ENCODE results near the gene KRT6A. TPM values are rescaled to one million over a fixed set of nuclear protein-coding genes. Genes with fewer than 3 reads are reported as not detected.
A peak's percentile ranks its signal among the peaks of the same experiment; 100 is the strongest.

KRT6A gene
- total RNA-seq, 4 donors from 2014 or later = 1,263 to 22,053 (median 17,717) TPM

- Histone ChIP-seq H3K4me3 (no peak overlapping the region), H3K9me3 (no peaks in the 10 kb centered on the region), H3K36me3 (peaks cover 0 to 37% (median 0%) of the 10 kb centered on the region in 3 donors), H3K27me3 (no peaks in the 10 kb centered on the region), H3K27ac (no peak overlapping the region), H3K4me1 (peaks cover 0 to 12% (median 0%) of the 10 kb centered on the region in 3 donors)
- intact Hi-C loops (cut with DNase I) = no loop called here
- no peak for TF ChIP-seq CTCF (IDR thresholded peaks at IDR 0.05)
- TF ChIP-seq POLR2A (IDR thresholded peaks at IDR 0.05) = no peak
- WGBS, 2 donors = 43 to 82% methylated on average over 1 of the region's 1 CpG
- no peak for DNase-seq
These were observed 5.8 kb downstream of the KRT6A start for GRCh38 chr12:52487211-52487610.

- 63 to 67% methylated on average over 5 of the region's 5 CpGs for WGBS, 2 donors
- peaks cover 0 to 4% (median 0%) of the 10 kb centered on the region in 3 donors for H3K4me1 ChIP-seq
These were observed 6.6 kb downstream of the KRT6A start for GRCh38 chr12:52486166-52487105.

GRCh38 chr12:52480073-52480472 is 13.0 kb downstream of the KRT6A start:
- no peak overlapping the region for H3K27ac ChIP-seq
- TF ChIP-seq CTCF (IDR thresholded peaks at IDR 0.05) (no peak), POLR2A (IDR thresholded peaks at IDR 0.05) (no peak)
- H3K4me3 ChIP-seq = no peak overlapping the region
- H3K4me1 ChIP-seq = no peaks in the 10 kb centered on the region
- no peaks in the 10 kb centered on the region for H3K9me3 ChIP-seq
- intact Hi-C loops (cut with DNase I) = no loop called here
- 66 to 76% methylated on average over 3 of the region's 3 CpGs for WGBS, 2 donors
- no peaks in the 10 kb centered on the region for H3K27me3 ChIP-seq
- DNase-seq = no peak
- no peaks in the 10 kb centered on the region for H3K36me3 ChIP-seq

More at GRCh38 chr12:52486166-52487105, 6.6 kb downstream of the KRT6A start:
- DNase-seq = no peak
- no peak overlapping the region for H3K4me3 ChIP-seq
- H3K27ac ChIP-seq = no peak overlapping the region
- H3K9me3 ChIP-seq = no peaks in the 10 kb centered on the region
- H3K36me3 ChIP-seq = peaks cover 0 to 37% (median 0%) of the 10 kb centered on the region in 3 donors
- intact Hi-C loops (cut with DNase I) = no loop called here
- no peak for TF ChIP-seq CTCF (IDR thresholded peaks at IDR 0.05)
- no peak for TF ChIP-seq POLR2A (IDR thresholded peaks at IDR 0.05)
- no peaks in the 10 kb centered on the region for H3K27me3 ChIP-seq

- Histone ChIP-seq H3K27me3 (no peaks in the 10 kb centered on the region), H3K27ac (no peak overlapping the region), H3K9me3 (no peaks in the 10 kb centered on the region), H3K4me3 (no peak overlapping the region), H3K36me3 (no peaks in the 10 kb centered on the region), H3K4me1 (peaks cover 0 to 7% (median 0%) of the 10 kb centered on the region in 3 donors)
- TF ChIP-seq POLR2A (IDR thresholded peaks at IDR 0.05) (no peak), CTCF (IDR thresholded peaks at IDR 0.05) (no peak)
- WGBS, 2 donors = 56 to 78% methylated on average over 2 of the region's 2 CpGs
- no peak for DNase-seq
- intact Hi-C loops (cut with DNase I) = no loop called here
These were observed 15.4 kb downstream of the KRT6A start for GRCh38 chr12:52477651-52478050.

- 81 to 87% methylated on average over 2 of the region's 2 CpGs for WGBS, 2 donors
- Histone ChIP-seq H3K27ac (peak overlapping the region in 2 of 4 donors; percentile 56 to 58), H3K4me3 (no peak overlapping the region), H3K36me3 (no peaks in the 10 kb centered on the region), H3K9me3 (no peaks in the 10 kb centered on the region), H3K27me3 (no peaks in the 10 kb centered on the region), H3K4me1 (peaks cover 0 to 7% (median 0%) of the 10 kb centered on the region in 3 donors)
- intact Hi-C loops (cut with DNase I) = no loop called here
- TF ChIP-seq CTCF (IDR thresholded peaks at IDR 0.05) (no peak), POLR2A (IDR thresholded peaks at IDR 0.05) (no peak)
- no peak for DNase-seq
These were observed 18.8 kb downstream of the KRT6A start for GRCh38 chr12:52474212-52474611.

Measured in esophagus squamous epithelium (tissue), 5 donors.